ENCODE data around the gene NRXN3. TPM values are rescaled to one million over a fixed set of nuclear protein-coding genes. Genes with fewer than 3 reads are reported as not detected.

NRXN3 gene
- total and polyA plus RNA-seq, 2 donors (not counting 1 experiment from before 2014, with no cell fraction given) = not detected

DNA sequence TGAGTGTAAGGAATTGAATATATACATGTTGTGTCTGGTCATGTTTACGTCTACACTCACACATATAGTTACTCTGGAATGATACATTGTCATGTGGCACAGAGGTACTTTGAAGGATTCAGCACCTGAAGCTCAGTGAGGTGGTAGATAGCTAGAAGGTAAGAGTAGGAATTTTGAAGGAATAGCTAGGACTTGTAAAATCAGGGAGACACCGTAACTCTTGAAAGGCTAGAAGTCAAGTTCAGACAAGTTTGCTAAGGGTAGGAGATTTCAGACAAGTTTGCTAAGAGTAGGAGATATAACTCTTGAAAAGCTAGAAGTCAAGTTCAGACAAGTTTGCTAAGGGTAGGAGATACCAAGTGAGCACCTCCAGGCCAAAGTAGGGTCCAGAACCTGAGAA lies 14.0 kb upstream of the NRXN3 start:
- no peak overlapping the region for H3K4me3 Mint-ChIP-seq

DNA sequence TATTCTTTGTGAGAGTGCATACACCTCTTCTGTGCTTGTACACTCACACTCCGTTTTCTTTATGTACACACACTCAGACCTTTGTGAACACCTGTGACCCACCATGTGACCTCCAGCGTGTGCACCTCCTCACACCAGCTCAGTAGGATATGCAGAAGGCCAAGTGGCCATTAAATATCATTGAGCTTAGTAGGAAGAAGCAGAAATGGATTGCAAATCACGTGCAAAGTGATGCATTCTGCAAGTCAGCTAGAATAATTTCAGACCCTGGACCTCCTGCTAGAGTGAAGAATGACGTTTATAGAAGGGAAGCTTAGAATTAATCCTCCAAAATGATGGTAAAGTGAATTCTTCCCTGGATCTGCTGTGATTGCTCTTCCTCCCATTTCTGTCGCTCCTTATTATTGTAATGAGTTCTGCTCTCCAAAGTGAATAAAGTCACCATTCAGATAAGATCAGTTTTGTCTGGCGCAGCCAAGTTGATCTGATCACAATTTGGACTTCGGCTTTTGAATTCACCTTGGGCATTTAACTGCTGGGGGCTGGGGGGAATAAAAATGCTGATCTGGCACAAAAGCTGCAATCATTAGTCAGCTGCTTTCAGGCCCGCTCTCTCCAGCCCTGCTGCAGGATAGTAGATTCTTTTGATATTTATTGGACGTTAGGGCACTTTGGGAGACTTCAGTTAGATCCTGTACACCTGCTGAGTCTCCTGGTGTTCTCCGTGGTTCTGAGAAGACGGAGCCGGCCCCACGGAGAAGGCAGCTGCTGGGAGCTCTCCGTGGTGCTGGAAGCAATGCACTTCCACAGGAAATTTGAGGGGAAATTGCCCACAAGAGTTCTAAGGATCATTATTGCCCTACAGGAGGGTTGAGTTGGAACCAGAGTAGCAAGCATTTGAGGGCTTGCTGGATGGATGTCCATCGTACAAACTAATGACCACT lies 12.4 kb upstream of the NRXN3 start:
- no peak overlapping the region for H3K4me3 Mint-ChIP-seq
- CTCF ChIA-PET = no interaction called here
- no peaks in the 10 kb centered on the region for H3K4me1 Mint-ChIP-seq

More for the DNA sequence above, 14.0 kb upstream of the NRXN3 start:
- WGBS (ENCODE audit: insufficient coverage) = 100% methylated on average over 1 of the region's 2 CpGs
- no peaks in the 10 kb centered on the region for H3K4me1 ChIP-seq (ENCODE audit: control insufficient read depth in 2 of 2, insufficient read depth in 2 of 2, low read length in 2 of 2)
- H3K36me3 ChIP-seq (replicated peaks in 1 of 2; ENCODE audit: control extremely low read depth in 1 of 2, control insufficient read depth in 1 of 2, extremely low read depth in 1 of 2, insufficient read depth in 2 of 2, low read length in 1 of 2) = no peaks in the 10 kb centered on the region
- no peaks in the 10 kb centered on the region for H3K9me3 Mint-ChIP-seq (ENCODE audit: insufficient read depth)
- no peak overlapping the region for H3K27ac ChIP-seq (ENCODE audit: low read length in 2 of 2)
- no peak overlapping the region for H3K4me2 ChIP-seq (replicated peaks; ENCODE audit: low read depth, low read length, poor library complexity, severe bottlenecking)
- H3K4me3 ChIP-seq (ENCODE audit: control extremely low read depth in 1 of 5, extremely low read depth in 1 of 5, insufficient read depth in 1 of 5, low read depth in 2 of 5, low read length in 4 of 5) = no peak overlapping the region
- no peaks in the 10 kb centered on the region for H3K4me1 Mint-ChIP-seq
- no peak for DNase-seq
- POLR2A ChIA-PET = no interaction called here
- TF ChIP-seq, protein P1, sequence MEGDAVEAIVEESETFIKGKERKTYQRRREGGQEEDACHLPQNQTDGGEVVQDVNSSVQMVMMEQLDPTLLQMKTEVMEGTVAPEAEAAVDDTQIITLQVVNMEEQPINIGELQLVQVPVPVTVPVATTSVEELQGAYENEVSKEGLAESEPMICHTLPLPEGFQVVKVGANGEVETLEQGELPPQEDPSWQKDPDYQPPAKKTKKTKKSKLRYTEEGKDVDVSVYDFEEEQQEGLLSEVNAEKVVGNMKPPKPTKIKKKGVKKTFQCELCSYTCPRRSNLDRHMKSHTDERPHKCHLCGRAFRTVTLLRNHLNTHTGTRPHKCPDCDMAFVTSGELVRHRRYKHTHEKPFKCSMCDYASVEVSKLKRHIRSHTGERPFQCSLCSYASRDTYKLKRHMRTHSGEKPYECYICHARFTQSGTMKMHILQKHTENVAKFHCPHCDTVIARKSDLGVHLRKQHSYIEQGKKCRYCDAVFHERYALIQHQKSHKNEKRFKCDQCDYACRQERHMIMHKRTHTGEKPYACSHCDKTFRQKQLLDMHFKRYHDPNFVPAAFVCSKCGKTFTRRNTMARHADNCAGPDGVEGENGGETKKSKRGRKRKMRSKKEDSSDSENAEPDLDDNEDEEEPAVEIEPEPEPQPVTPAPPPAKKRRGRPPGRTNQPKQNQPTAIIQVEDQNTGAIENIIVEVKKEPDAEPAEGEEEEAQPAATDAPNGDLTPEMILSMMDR (IDR thresholded peaks at IDR 0.05) = no peak
- no peak for TF ChIP-seq EZH2 (IDR thresholded peaks at IDR 0.05; ENCODE audit: borderline replicate concordance, insufficient read depth, low read depth, low read length, poor library complexity, severe bottlenecking)
- H3K79me2 ChIP-seq (ENCODE audit: control insufficient read depth, insufficient read depth, low read length) = no peaks in the 10 kb centered on the region
- intact Hi-C loops (cut with micrococcal nuclease) = no loop called here
- ATAC-seq (ENCODE audit: low read depth) = no peak
- H2AFZ ChIP-seq (ENCODE audit: insufficient read depth, low read depth, low read length, poor library complexity, severe bottlenecking) = no peak overlapping the region
- no peak overlapping the region for H3K9ac ChIP-seq (ENCODE audit: low read length)
- H3K9me3 ChIP-seq (ENCODE audit: control extremely low read depth in 1 of 3, control insufficient read depth in 2 of 3, insufficient read depth in 1 of 3, low read length in 2 of 3) = no peaks in the 10 kb centered on the region
- CTCF ChIA-PET = no interaction called here
- peaks cover 6% of the 10 kb centered on the region for H3K27me3 Mint-ChIP-seq
- no peaks in the 10 kb centered on the region for H4K20me1 ChIP-seq (ENCODE audit: control insufficient read depth, insufficient read depth, low read length, poor library complexity, severe bottlenecking)
- H3K27ac Mint-ChIP-seq = no peak overlapping the region
- peaks cover 0 to 10% (median 0%) of the 10 kb centered on the region in 4 experiments for H3K27me3 ChIP-seq (replicated peaks in 1 of 4; ENCODE audit: control extremely low read depth in 1 of 4, control insufficient read depth in 3 of 4, insufficient read depth in 4 of 4, low read length in 3 of 4)

More for the DNA sequence above, 12.4 kb upstream of the NRXN3 start:
- WGBS (ENCODE audit: insufficient coverage) = 40% methylated on average over 9 of the region's 15 CpGs
- Histone ChIP-seq H3K9ac (ENCODE audit: low read length) (no peak overlapping the region), H3K4me2 (replicated peaks; ENCODE audit: low read depth, low read length, poor library complexity, severe bottlenecking) (no peak overlapping the region), H3K27me3 (replicated peaks in 1 of 4; ENCODE audit: control extremely low read depth in 1 of 4, control insufficient read depth in 3 of 4, insufficient read depth in 4 of 4, low read length in 3 of 4) (peaks cover 0 to 10% (median 0%) of the 10 kb centered on the region in 4 experiments), H3K4me1 (ENCODE audit: control insufficient read depth in 2 of 2, insufficient read depth in 2 of 2, low read length in 2 of 2) (no peaks in the 10 kb centered on the region), H4K20me1 (ENCODE audit: control insufficient read depth, insufficient read depth, low read length, poor library complexity, severe bottlenecking) (no peaks in the 10 kb centered on the region), H3K4me3 (ENCODE audit: control extremely low read depth in 1 of 5, extremely low read depth in 1 of 5, insufficient read depth in 1 of 5, low read depth in 2 of 5, low read length in 4 of 5) (no peak overlapping the region), H3K79me2 (ENCODE audit: control insufficient read depth, insufficient read depth, low read length) (no peaks in the 10 kb centered on the region), H3K27ac (ENCODE audit: low read length in 2 of 2) (no peak overlapping the region), H3K9me3 (ENCODE audit: control extremely low read depth in 1 of 3, control insufficient read depth in 2 of 3, insufficient read depth in 1 of 3, low read length in 2 of 3) (no peaks in the 10 kb centered on the region), H3K36me3 (replicated peaks in 1 of 2; ENCODE audit: control extremely low read depth in 1 of 2, control insufficient read depth in 1 of 2, extremely low read depth in 1 of 2, insufficient read depth in 2 of 2, low read length in 1 of 2) (no peaks in the 10 kb centered on the region), H2AFZ (ENCODE audit: insufficient read depth, low read depth, low read length, poor library complexity, severe bottlenecking) (no peak overlapping the region)
- ATAC-seq (ENCODE audit: low read depth) (no peak), DNase-seq (no peak)
- Mint-ChIP-seq H3K27me3 (peaks cover 13% of the 10 kb centered on the region), H3K27ac (no peak overlapping the region), H3K9me3 (ENCODE audit: insufficient read depth) (no peaks in the 10 kb centered on the region)
- TF ChIP-seq, protein P1 (IDR thresholded peaks at IDR 0.05) = no peak
- no peak for TF ChIP-seq EZH2 (IDR thresholded peaks at IDR 0.05; ENCODE audit: borderline replicate concordance, insufficient read depth, low read depth, low read length, poor library complexity, severe bottlenecking)
- intact Hi-C loops (cut with micrococcal nuclease) = no loop called here
- POLR2A ChIA-PET = no interaction called here
